Activated naive CD8-positive, alpha-beta T cell treated with anti-CD3 and anti-CD28 coated beads, Interleukin-2, amount 10 ng/mL, durations not matched to agents 7 days and 5 days (primary cell): Measurements from ENCODE around the gene FEM1A. TPM values are rescaled to one million over a fixed set of nuclear protein-coding genes. Genes with fewer than 3 reads are reported as not detected.

ENCODE experiments used
- microRNA-seq: library from miRNA; unstranded; fragments of <30 nt; microRNA quantifications from one replicate; pipeline ENCODE4 v1.2.0, GENCODE V29; 2022
- total RNA-seq, 2 experiments: library from RNA; stranded (reverse); gene quantifications; one replicate each; pipeline ENCODE4 v1.2.3, GENCODE V29; 2021

Gene FEM1A
- total RNA-seq, 2 experiments from 2014 or later: 12.5 to 12.6 TPM

Small RNAs within 50 kb of the gene (microRNA-seq; reads per million reads assigned to microRNA genes)
- not detected for gene MIR7-3

Other genes starting within 250 kb of the FEM1A start
- gene SEMA6B, start 232.1 kb upstream of the FEM1A start, total RNA-seq: 1 to 10 TPM in 1 of 2 experiments, under 1 TPM in 1; 1.00 to 1.3 TPM
- gene TNFAIP8L1, start 152.2 kb upstream of the FEM1A start, total RNA-seq: 10 to 100 TPM; 18.9 to 19.5 TPM
- 10 to 100 TPM; 33.3 to 34.8 TPM for gene MYDGF, start 121.4 kb upstream of the FEM1A start, total RNA-seq
- gene DPP9, start 67.9 kb upstream of the FEM1A start, total RNA-seq: 10 to 100 TPM; 91.7 TPM
- 10 to 100 TPM; 14.1 to 14.3 TPM for gene TICAM1, start 40.0 kb downstream of the FEM1A start, total RNA-seq
- gene PLIN3, start 75.9 kb downstream of the FEM1A start, total RNA-seq: 10 to 100 TPM; 22.8 to 25.5 TPM
- 1 to 10 TPM; 7.5 to 8.8 TPM for gene ARRDC5, start 111.2 kb downstream of the FEM1A start, total RNA-seq
- 100 to 1,000 TPM in 1 of 2 experiments, 10 to 100 TPM in 1; 90.8 to 103 TPM for gene UHRF1, start 117.8 kb downstream of the FEM1A start, total RNA-seq
- gene KDM4B, start 177.4 kb downstream of the FEM1A start, total RNA-seq: 10 to 100 TPM; 55.9 to 60.8 TPM